Neural cell (in vitro differentiated cells): ENCODE results near the gene WASHC4.

Source experiments
- EP300 ChIP-seq: fragments of 450-650 bp; conservative IDR thresholded peaks from 2 replicates; pipeline ENCODE4 v1.6.1; 2014; ENCODE audit warnings: antibody characterized with exemption, mild to moderate bottlenecking, moderate library complexity; ENCODE audit not compliant: poor library complexity, severe bottlenecking
- EZH2 ChIP-seq: fragments of 200-600, 300-800 bp; shearing (Covaris generic), sonication (generic); IDR thresholded peaks from 2 replicates; pipeline ENCODE4 v1.6.1; 2014; ENCODE audit warnings: antibody characterized with exemption, low read length, borderline replicate concordance, mild to moderate bottlenecking; ENCODE audit not compliant: insufficient read depth, poor library complexity, severe bottlenecking
- POLR2AphosphoS5 ChIP-seq: IDR thresholded peaks from 2 replicates; pipeline ENCODE4 v1.6.1; 2012
- RAD21 ChIP-seq: fragments of 450-650 bp; conservative IDR thresholded peaks from 2 replicates; pipeline ENCODE4 v1.6.1; 2014; ENCODE audit warnings: antibody characterized with exemption, mild to moderate bottlenecking, moderate library complexity
- SMC3 ChIP-seq: fragments of 450-650 bp; conservative IDR thresholded peaks from 2 replicates; pipeline ENCODE4 v1.6.1; 2014; ENCODE audit warnings: antibody characterized with exemption, mild to moderate bottlenecking, moderate library complexity; ENCODE audit not compliant: poor library complexity
- TAF1 ChIP-seq: IDR thresholded peaks from 2 replicates; pipeline ENCODE4 v1.6.1; 2012; ENCODE audit warnings: low read depth
- TF ChIP-seq, protein P1 (sequence below): fragments of 450-650 bp; IDR thresholded peaks from 2 replicates; pipeline ENCODE4 v1.5.1; 2014; ENCODE audit warnings: antibody characterized with exemption, mild to moderate bottlenecking, moderate library complexity; ENCODE audit not compliant: poor library complexity, severe bottlenecking
- TF ChIP-seq, protein P2 (sequence below): IDR thresholded peaks from 2 replicates; pipeline ENCODE4 v1.6.1; 2012; ENCODE audit warnings: borderline replicate concordance

DNA sequence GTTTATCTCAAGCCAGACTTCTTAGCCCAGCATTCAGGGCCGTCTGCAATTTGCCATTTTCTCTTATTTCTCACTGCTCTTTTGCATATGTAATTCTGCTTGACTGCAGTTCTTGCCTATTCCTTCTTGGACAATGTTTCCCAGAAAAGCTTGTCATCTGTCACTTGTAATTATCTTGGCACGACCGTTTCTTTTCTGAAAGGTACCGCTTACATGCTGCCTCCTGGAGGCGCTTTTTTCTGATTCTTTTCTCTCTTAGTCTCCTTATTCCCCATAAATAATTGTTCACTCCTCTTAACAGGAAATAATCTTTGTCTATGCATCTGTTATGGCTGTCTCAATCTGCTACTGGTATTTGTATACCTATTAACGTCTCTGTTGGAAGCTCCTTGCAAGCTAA is 22.0 kb upstream of the WASHC4 start:
- TF ChIP-seq, protein P1, sequence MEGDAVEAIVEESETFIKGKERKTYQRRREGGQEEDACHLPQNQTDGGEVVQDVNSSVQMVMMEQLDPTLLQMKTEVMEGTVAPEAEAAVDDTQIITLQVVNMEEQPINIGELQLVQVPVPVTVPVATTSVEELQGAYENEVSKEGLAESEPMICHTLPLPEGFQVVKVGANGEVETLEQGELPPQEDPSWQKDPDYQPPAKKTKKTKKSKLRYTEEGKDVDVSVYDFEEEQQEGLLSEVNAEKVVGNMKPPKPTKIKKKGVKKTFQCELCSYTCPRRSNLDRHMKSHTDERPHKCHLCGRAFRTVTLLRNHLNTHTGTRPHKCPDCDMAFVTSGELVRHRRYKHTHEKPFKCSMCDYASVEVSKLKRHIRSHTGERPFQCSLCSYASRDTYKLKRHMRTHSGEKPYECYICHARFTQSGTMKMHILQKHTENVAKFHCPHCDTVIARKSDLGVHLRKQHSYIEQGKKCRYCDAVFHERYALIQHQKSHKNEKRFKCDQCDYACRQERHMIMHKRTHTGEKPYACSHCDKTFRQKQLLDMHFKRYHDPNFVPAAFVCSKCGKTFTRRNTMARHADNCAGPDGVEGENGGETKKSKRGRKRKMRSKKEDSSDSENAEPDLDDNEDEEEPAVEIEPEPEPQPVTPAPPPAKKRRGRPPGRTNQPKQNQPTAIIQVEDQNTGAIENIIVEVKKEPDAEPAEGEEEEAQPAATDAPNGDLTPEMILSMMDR = no peak
- no peak for TF ChIP-seq POLR2AphosphoS5
- TF ChIP-seq EZH2 = no peak
- TF ChIP-seq EP300 = no peak
- TF ChIP-seq TAF1 = no peak
- TF ChIP-seq RAD21 = no peak
- no peak for TF ChIP-seq SMC3
- TF ChIP-seq, protein P2, sequence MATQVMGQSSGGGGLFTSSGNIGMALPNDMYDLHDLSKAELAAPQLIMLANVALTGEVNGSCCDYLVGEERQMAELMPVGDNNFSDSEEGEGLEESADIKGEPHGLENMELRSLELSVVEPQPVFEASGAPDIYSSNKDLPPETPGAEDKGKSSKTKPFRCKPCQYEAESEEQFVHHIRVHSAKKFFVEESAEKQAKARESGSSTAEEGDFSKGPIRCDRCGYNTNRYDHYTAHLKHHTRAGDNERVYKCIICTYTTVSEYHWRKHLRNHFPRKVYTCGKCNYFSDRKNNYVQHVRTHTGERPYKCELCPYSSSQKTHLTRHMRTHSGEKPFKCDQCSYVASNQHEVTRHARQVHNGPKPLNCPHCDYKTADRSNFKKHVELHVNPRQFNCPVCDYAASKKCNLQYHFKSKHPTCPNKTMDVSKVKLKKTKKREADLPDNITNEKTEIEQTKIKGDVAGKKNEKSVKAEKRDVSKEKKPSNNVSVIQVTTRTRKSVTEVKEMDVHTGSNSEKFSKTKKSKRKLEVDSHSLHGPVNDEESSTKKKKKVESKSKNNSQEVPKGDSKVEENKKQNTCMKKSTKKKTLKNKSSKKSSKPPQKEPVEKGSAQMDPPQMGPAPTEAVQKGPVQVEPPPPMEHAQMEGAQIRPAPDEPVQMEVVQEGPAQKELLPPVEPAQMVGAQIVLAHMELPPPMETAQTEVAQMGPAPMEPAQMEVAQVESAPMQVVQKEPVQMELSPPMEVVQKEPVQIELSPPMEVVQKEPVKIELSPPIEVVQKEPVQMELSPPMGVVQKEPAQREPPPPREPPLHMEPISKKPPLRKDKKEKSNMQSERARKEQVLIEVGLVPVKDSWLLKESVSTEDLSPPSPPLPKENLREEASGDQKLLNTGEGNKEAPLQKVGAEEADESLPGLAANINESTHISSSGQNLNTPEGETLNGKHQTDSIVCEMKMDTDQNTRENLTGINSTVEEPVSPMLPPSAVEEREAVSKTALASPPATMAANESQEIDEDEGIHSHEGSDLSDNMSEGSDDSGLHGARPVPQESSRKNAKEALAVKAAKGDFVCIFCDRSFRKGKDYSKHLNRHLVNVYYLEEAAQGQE = no peak
